B cell (primary cell): ENCODE measurements around the gene PLPP4. TPM values are rescaled to one million over a fixed set of nuclear protein-coding genes. Genes with fewer than 3 reads are reported as not detected.

Source experiments
- ATAC-seq: fragments of 200-7000 bp; cut with Tn5 transposase; one replicate; pipeline ENCODE4 v1.10.0; 2021; ENCODE audit warnings: low read depth, mild to moderate bottlenecking, moderate number of reproducible peaks, moderate library complexity
- CTCF ChIA-PET: fragments of 350-600 bp; sonication (Branson Sonifier 250); formaldehyde crosslinking; loops from one replicate; lab custom pipeline; 2021; ENCODE audit warnings: antibody characterized with exemption, inconsistent platforms; lab: Charles Lee
- POLR2A ChIA-PET: fragments of 350-600 bp; sonication (Branson Sonifier 250); formaldehyde crosslinking; loops from one replicate; lab custom pipeline; 2021; ENCODE audit warnings: antibody characterized with exemption; lab: Charles Lee
- DNase-seq: peaks from one replicate; pipeline ENCODE4 v3.0.0; 2013
- H2AFZ ChIP-seq: 2 replicates; pipeline ENCODE4 v1.6.1; 2012; ENCODE audit warnings: mild to moderate bottlenecking, low read depth, low read length; ENCODE audit not compliant: insufficient read depth, poor library complexity, severe bottlenecking
- H3K27ac ChIP-seq, 2 donors: 1 replicate in 1 of 2; 2 replicates in 1 of 2; pipeline ENCODE4 v1.5.1; 2012 to 2013; ENCODE audit warnings: low read length in 2 of 2, mild to moderate bottlenecking in 2 of 2, moderate library complexity in 1 of 2
- H3K27me3 ChIP-seq, 4 experiments: fragments of 200-600 bp in 1 of 4; sonication (generic) in 1 of 4; replicated peaks in 1 of 4; 1 replicate in 2 of 4; 2 replicates in 2 of 4; pipeline versions ENCODE4 v1.6.1 to v1.7.0; 2013 to 2016; ENCODE audit warnings: low read length in 3 of 4, mild to moderate bottlenecking in 2 of 4, mixed read lengths in 1 of 4, moderate library complexity in 1 of 4; ENCODE audit not compliant: insufficient read depth in 4 of 4, control insufficient read depth in 3 of 4; ENCODE audit errors: control extremely low read depth in 1 of 4
- H3K36me3 ChIP-seq, 2 experiments: replicated peaks in 1 of 2; 1 replicate in 1 of 2; 2 replicates in 1 of 2; pipeline versions ENCODE4 v1.6.1 to v1.7.1; 2013; ENCODE audit warnings: low read length in 1 of 2; ENCODE audit not compliant: insufficient read depth in 2 of 2, control insufficient read depth in 1 of 2; ENCODE audit errors: control extremely low read depth in 1 of 2, extremely low read depth in 1 of 2
- H3K4me1 ChIP-seq, 2 donors: fragments of 200-600 bp in 1 of 2; sonication (generic) in 1 of 2; 1 replicate in 1 of 2; 2 replicates in 1 of 2; pipeline versions ENCODE4 v1.5.1 to v1.6.1; 2013 to 2017; ENCODE audit warnings: low read length in 2 of 2; ENCODE audit not compliant: control insufficient read depth in 2 of 2, insufficient read depth in 2 of 2
- H3K4me2 ChIP-seq: replicated peaks from 2 replicates; pipeline ENCODE3; 2012; ENCODE audit warnings: mild to moderate bottlenecking, low read depth, low read length; ENCODE audit not compliant: poor library complexity, severe bottlenecking
- H3K4me3 ChIP-seq, 5 experiments: fragments of 200-600 bp in 1 of 5; sonication (generic) in 1 of 5; 1 replicate in 3 of 5; 2 replicates in 2 of 5; pipeline versions ENCODE4 v1.5.1 to v1.7.0; 2011 to 2016; ENCODE audit warnings: low read length in 4 of 5, mild to moderate bottlenecking in 4 of 5, low read depth in 2 of 5, control low read depth in 1 of 5, moderate library complexity in 1 of 5; ENCODE audit not compliant: insufficient read depth in 1 of 5; ENCODE audit errors: control extremely low read depth in 1 of 5, extremely low read depth in 1 of 5
- H3K79me2 ChIP-seq: fragments of 200-600 bp; sonication (generic); one replicate; pipeline ENCODE4 v1.6.0; 2016; ENCODE audit warnings: low read length; ENCODE audit not compliant: control insufficient read depth, insufficient read depth
- H3K9ac ChIP-seq: fragments of 200-600 bp; sonication (generic); 2 replicates; pipeline ENCODE4 v1.6.1; 2017; ENCODE audit warnings: mild to moderate bottlenecking, low read length, moderate library complexity
- H3K9me3 ChIP-seq, 3 donors: one replicate each; pipeline versions ENCODE4 v1.6.1 to v1.7.1; 2013; ENCODE audit warnings: low read length in 2 of 3; ENCODE audit not compliant: control insufficient read depth in 2 of 3, insufficient read depth in 1 of 3; ENCODE audit errors: control extremely low read depth in 1 of 3
- H4K20me1 ChIP-seq: 2 replicates; pipeline ENCODE4 v1.6.0; 2012; ENCODE audit warnings: mild to moderate bottlenecking, low read length; ENCODE audit not compliant: insufficient read depth, control insufficient read depth, poor library complexity, severe bottlenecking
- H3K27ac Mint-ChIP-seq: one replicate; pipeline ENCODE4 v1.8.0; 2021; ENCODE audit warnings: mixed read lengths
- H3K27me3 Mint-ChIP-seq: one replicate; pipeline ENCODE4 v1.8.0; 2021; ENCODE audit warnings: mixed read lengths
- H3K4me1 Mint-ChIP-seq: one replicate; pipeline ENCODE4 v1.8.0; 2021; ENCODE audit warnings: mixed read lengths
- H3K4me3 Mint-ChIP-seq: one replicate; pipeline ENCODE4 v1.8.0; 2021; ENCODE audit warnings: mixed read lengths
- H3K9me3 Mint-ChIP-seq: one replicate; pipeline ENCODE4 v1.8.0; 2022; ENCODE audit warnings: mixed read lengths; ENCODE audit not compliant: insufficient read depth
- CTCF ChIP-seq: fragments of 200-600 bp; IDR thresholded peaks from one replicate; pipeline ENCODE4 v1.8.0; 2022; ENCODE audit warnings: antibody characterized with exemption, mild to moderate bottlenecking
- EZH2 ChIP-seq: IDR thresholded peaks from 2 replicates; pipeline ENCODE4 v1.6.1; 2012; ENCODE audit warnings: borderline replicate concordance, low read depth, mild to moderate bottlenecking, moderate library complexity, low read length; ENCODE audit not compliant: insufficient read depth, poor library complexity, severe bottlenecking
- WGBS: methylation state at CpG from one replicate; pipeline ENCODE4 v1.1.5; 2013; ENCODE audit warnings: missing lambda C conversion rate; ENCODE audit not compliant: insufficient coverage; 5-methylcytosine and 5-hydroxymethylcytosine counted together
- intact Hi-C: fragments of 100-400 bp; cut with micrococcal nuclease; formaldehyde crosslinking; loops from one replicate; pipeline ENCODE4 v1.10.0; 2022
- polyA plus RNA-seq: library from polyadenylated mRNA; depleted of rRNA; stranded (reverse); fragments of >200 nt; gene quantifications from 2 replicates; pipeline ENCODE4 v1.2.3, GENCODE V29; 2012
- total RNA-seq, 2 donors: library from RNA; stranded (reverse); fragments of 120-200 nt in 1 of 2; gene quantifications; 1 replicate in 1 of 2; 2 replicates in 1 of 2; pipeline versions ENCODE4 v1.2.3 to v1.2.4, GENCODE V29; 2013 to 2022

The PLPP4 gene
- total and polyA plus RNA-seq, 2 donors (not counting 1 experiment from before 2014, with no cell fraction given): not detected

DNA sequence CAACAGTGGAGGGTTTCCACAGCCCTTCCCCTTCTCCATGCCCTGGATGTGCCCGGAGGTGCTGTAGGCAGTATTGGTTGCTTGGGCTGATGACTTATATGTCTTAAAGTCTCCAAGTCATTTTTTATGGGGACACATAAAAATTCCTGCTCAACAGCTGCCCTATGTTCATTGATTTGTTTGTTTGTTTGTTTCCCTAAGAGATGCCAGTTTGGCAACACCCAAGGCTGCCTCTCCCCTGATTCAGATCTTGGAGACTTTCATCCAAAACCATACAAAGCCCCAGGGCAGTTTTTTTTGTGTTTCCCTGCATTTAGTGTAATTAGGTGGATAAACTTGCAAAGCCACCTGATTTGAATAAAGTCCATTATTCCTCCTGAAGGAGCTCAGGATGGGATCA, 115.3 kb downstream of the PLPP4 start:
- ATAC-seq: no peak
- CTCF ChIA-PET: no interaction called here
- H3K27me3 Mint-ChIP-seq: peaks cover 4% of the 10 kb centered on the region
- no peaks in the 10 kb centered on the region for H3K4me1 Mint-ChIP-seq
- TF ChIP-seq CTCF (no peak), EZH2 (no peak)
- no peak overlapping the region for H3K9ac ChIP-seq
- DNase-seq: no peak
- no peak overlapping the region for H3K4me3 Mint-ChIP-seq
- H3K4me1 ChIP-seq: no peaks in the 10 kb centered on the region
- H3K27me3 ChIP-seq: no peaks in the 10 kb centered on the region
- no peaks in the 10 kb centered on the region for H3K36me3 ChIP-seq
- no peak overlapping the region for H3K27ac Mint-ChIP-seq
- WGBS: no CpG with 5 or more reads among the region's 1 CpG
- POLR2A ChIA-PET: no interaction called here
- H3K4me3 ChIP-seq: no peak overlapping the region
- peaks cover 0 to 7% (median 0%) of the 10 kb centered on the region in 3 donors for H3K9me3 ChIP-seq
- H3K4me2 ChIP-seq: no peak overlapping the region
- H3K27ac ChIP-seq: no peak overlapping the region
- intact Hi-C loops: no loop called here
- no peak overlapping the region for H2AFZ ChIP-seq
- H3K9me3 Mint-ChIP-seq: no peaks in the 10 kb centered on the region
- H3K79me2 ChIP-seq: no peaks in the 10 kb centered on the region
- H4K20me1 ChIP-seq: no peaks in the 10 kb centered on the region

DNA sequence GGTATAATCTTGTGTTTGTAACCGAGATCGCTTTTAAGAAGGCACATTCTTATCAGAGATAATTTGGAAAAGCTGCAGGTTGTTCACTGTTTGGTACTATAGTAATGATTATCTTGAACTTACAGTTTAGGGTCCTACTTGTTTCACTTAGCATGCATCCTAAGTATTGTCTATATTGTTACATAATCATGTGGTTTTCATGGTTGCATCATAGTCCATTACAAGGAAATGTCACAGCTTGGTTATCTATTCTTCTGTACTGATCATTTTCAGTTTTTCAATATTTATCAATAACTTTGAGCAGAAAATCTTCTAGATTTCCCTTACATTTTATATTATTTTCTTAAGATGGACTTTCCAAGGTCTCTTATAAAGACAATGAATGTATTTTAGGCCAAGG, 116.3 kb downstream of the PLPP4 start:
- Mint-ChIP-seq H3K27ac (no peak overlapping the region), H3K4me3 (no peak overlapping the region), H3K9me3 (no peaks in the 10 kb centered on the region), H3K27me3 (peaks cover 4% of the 10 kb centered on the region), H3K4me1 (no peaks in the 10 kb centered on the region)
- DNase-seq: no peak
- Histone ChIP-seq H3K4me3 (no peak overlapping the region), H3K27me3 (no peaks in the 10 kb centered on the region), H3K4me2 (no peak overlapping the region), H2AFZ (no peak overlapping the region), H3K4me1 (no peaks in the 10 kb centered on the region), H3K27ac (no peak overlapping the region), H4K20me1 (no peaks in the 10 kb centered on the region), H3K36me3 (no peaks in the 10 kb centered on the region), H3K79me2 (no peaks in the 10 kb centered on the region), H3K9ac (no peak overlapping the region), H3K9me3 (peaks cover 0 to 7% (median 0%) of the 10 kb centered on the region in 3 donors)
- intact Hi-C loops: no loop called here
- TF ChIP-seq CTCF: no peak
- no peak for TF ChIP-seq EZH2
- ATAC-seq: no peak
- no CpG with 5 or more reads among the region's 2 CpGs for WGBS
- ChIA-PET POLR2A (no interaction called here), CTCF (no interaction called here)
